ENCODE measurements around the gene JARID2.

Gene JARID2

GRCh38 chr6:15500901-15501825 lies 255.3 kb downstream of the JARID2 start:
- TF ChIP-seq CTCF (conservative IDR thresholded peaks at IDR 0.05; ENCODE audit: low read depth) = no peak
- no peak for DNase-seq (ENCODE audit: low spot score)
- ChIA-PET CTCF (interaction anchor here (0.8 kb wide), 1 partner anchor 122 kb away, joined by 4 read pairs; no protein-coding TSS in a partner anchor), POLR2A (ENCODE audit: low non-redundant PET) (no interaction called here)
- peak overlapping the region; percentile 56 for H3K27ac ChIP-seq

GRCh38 chr6:15501826-15502445 lies 256.1 kb downstream of the JARID2 start:
- TF ChIP-seq CTCF (conservative IDR thresholded peaks at IDR 0.05; ENCODE audit: low read depth) = no peak
- no peak for DNase-seq (ENCODE audit: low spot score)

DNA sequence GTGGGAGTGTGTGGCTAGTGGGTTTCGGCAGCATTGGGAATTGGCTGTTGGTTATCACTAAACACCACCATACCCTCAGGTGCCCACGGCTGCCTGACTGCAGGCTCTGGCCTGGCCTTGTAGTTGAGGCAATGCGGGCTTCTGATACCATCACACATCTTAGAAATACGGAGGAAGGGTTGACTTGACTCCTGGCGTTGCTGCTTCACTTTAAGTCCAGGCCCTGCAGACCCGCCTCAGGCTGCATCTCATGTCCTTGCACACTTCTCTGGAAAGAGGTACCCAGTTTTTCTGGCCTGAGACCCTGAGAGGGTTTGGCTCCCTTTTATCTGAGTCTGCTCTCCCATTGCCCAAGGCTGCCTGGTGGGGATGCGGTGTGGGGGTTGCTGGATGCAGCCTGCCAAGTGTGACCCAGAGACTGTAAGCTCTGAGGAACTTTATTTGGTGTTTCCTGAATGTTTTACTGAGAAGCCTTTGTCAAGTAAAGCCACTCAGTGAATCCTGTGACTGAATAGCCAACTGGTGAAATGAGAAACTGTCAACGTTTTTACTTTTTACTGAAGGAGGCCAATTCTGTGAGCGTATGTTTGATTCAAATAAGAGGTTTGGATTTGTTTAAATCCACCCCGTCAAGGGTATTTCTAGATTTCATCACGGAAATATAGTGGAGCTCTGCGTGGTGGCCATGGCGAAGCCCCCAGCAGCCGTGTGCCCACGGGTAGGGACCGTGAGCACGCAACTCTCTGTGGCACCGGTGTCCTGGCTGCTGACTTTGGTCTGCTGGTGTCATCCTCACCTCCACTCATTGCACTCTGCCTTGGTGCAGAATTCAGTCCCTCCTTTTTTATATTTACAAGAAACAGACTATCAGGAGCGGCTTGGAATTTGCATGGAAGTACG lies 256.8 kb downstream of the JARID2 start:
- no peak for DNase-seq (ENCODE audit: low spot score)
- CTCF ChIA-PET = no interaction called here
- no peak for TF ChIP-seq CTCF (conservative IDR thresholded peaks at IDR 0.05; ENCODE audit: low read depth)
- POLR2A ChIA-PET (ENCODE audit: low non-redundant PET) = no interaction called here
- H3K27ac ChIP-seq = peak overlapping the region; percentile 56

More at GRCh38 chr6:15501826-15502445, 256.1 kb downstream of the JARID2 start:
- ChIA-PET CTCF (no interaction called here), POLR2A (ENCODE audit: low non-redundant PET) (no interaction called here)
- H3K27ac ChIP-seq = peak overlapping the region; percentile 56

GRCh38 chr6:15503346-15503680 lies 257.4 kb downstream of the JARID2 start:
- no peak for TF ChIP-seq CTCF (conservative IDR thresholded peaks at IDR 0.05; ENCODE audit: low read depth)
- ChIA-PET POLR2A (ENCODE audit: low non-redundant PET) (no interaction called here), CTCF (no interaction called here)
- H3K27ac ChIP-seq = no peak overlapping the region
- DNase-seq (ENCODE audit: low spot score) = no peak

DNA sequence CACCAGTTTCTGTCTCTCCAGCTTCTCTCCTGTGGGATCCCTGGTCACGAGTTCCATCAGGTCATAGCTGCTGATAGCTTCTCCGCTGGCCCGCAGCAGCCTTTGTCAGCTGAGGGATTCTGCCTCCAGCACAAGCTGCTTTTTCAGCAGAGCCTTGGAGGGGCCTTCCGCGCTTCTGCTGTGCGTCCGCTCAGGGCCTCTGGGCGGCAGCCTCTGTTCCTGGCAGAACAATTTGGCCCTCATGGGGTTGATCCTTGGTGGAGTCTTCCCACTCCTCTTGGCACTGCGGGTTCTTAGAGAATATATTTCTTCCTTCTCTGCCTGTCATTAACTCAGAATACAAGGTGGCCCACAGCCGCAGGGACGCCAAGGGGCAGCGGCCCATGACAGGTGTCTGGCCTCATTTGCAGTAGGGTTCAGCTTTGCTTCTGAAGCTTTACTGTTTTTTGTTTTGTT lies 258.2 kb downstream of the JARID2 start:
- POLR2A ChIA-PET (ENCODE audit: low non-redundant PET) = no interaction called here
- H3K27ac ChIP-seq = peak overlapping the region; percentile 84
- no peak for TF ChIP-seq CTCF (conservative IDR thresholded peaks at IDR 0.05; ENCODE audit: low read depth)
- CTCF ChIA-PET = interaction anchor here (0.6 kb wide), 1 partner anchor 79 kb away, joined by 3 read pairs; no protein-coding TSS in a partner anchor
- DNase-seq (ENCODE audit: low spot score) = no peak

Measured in RWPE1 (cell line).